ENCODE results near the gene LMAN2L. TPM values are rescaled to one million over a fixed set of nuclear protein-coding genes. Genes with fewer than 3 reads are reported as not detected.

The LMAN2L gene
- total RNA-seq, 1 donor from 2014 or later, result 19.2 TPM

DNA sequence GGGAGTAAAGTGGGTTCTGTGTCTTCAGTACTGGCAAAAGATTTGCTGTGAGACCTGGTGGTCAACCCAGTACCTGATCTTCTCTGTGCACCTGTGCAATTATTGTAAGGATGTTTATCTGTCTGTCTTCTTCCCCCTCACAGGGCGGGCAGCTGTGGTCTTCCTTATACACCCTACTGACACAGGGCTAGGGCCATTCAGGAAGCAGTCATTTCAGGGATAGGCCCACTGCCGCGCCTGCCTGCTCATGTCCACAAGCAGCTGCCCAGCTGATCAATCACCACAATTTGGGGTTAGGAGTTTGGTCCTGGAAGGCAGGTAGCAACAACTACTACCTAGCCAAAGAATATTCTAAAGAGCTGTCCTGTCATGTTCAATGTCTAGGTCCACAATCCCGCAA, 19.7 kb upstream of the LMAN2L start:
- DNase-seq (ENCODE audit: extremely low spot score, unreplicated experiment), result no peak
- TF ChIP-seq, protein P1, sequence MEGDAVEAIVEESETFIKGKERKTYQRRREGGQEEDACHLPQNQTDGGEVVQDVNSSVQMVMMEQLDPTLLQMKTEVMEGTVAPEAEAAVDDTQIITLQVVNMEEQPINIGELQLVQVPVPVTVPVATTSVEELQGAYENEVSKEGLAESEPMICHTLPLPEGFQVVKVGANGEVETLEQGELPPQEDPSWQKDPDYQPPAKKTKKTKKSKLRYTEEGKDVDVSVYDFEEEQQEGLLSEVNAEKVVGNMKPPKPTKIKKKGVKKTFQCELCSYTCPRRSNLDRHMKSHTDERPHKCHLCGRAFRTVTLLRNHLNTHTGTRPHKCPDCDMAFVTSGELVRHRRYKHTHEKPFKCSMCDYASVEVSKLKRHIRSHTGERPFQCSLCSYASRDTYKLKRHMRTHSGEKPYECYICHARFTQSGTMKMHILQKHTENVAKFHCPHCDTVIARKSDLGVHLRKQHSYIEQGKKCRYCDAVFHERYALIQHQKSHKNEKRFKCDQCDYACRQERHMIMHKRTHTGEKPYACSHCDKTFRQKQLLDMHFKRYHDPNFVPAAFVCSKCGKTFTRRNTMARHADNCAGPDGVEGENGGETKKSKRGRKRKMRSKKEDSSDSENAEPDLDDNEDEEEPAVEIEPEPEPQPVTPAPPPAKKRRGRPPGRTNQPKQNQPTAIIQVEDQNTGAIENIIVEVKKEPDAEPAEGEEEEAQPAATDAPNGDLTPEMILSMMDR (IDR thresholded peaks at IDR 0.05), result no peak
- Mint-ChIP-seq H3K27me3 (ENCODE audit: unreplicated experiment) (no peaks in the 10 kb centered on the region), H3K9me3 (ENCODE audit: unreplicated experiment) (no peaks in the 10 kb centered on the region), H3K4me1 (ENCODE audit: unreplicated experiment) (peaks cover 42% of the 10 kb centered on the region), H3K36me3 (ENCODE audit: unreplicated experiment) (no peaks in the 10 kb centered on the region), H3K4me3 (ENCODE audit: unreplicated experiment) (no peak overlapping the region), H3K27ac (ENCODE audit: unreplicated experiment) (no peak overlapping the region)

- Mint-ChIP-seq H3K4me3 (ENCODE audit: unreplicated experiment) (no peak overlapping the region), H3K9me3 (ENCODE audit: unreplicated experiment) (no peaks in the 10 kb centered on the region), H3K27ac (ENCODE audit: unreplicated experiment) (no peak overlapping the region), H3K36me3 (ENCODE audit: unreplicated experiment) (no peaks in the 10 kb centered on the region), H3K4me1 (ENCODE audit: unreplicated experiment) (peaks cover 36% of the 10 kb centered on the region), H3K27me3 (ENCODE audit: unreplicated experiment) (no peaks in the 10 kb centered on the region)
- TF ChIP-seq, protein P1 (IDR thresholded peaks at IDR 0.05), result no peak
- no peak for DNase-seq (ENCODE audit: extremely low spot score, unreplicated experiment)
Observed at GRCh38 chr2:96758987-96759386, 19.1 kb upstream of the LMAN2L start.

DNA sequence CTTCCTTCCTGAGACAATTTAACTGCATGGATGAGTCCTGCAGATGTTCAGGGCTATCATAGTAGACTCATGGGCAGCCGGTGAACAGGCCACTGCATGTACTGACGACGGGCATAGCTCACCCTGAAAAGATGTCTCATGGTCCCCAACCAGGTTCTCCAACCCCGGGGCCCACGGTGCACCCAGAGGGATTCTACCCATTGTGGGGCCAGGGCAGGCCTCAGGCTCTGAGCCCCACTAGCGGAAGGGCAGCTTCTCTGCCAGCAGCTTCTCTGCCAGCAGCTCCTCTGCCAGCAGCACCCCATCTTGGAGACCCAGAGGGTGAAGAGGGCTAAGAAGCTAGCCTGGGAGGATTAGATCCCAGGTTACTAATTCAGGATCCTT, 17.6 kb upstream of the LMAN2L start:
- Mint-ChIP-seq H3K27ac (ENCODE audit: unreplicated experiment) (no peak overlapping the region), H3K4me1 (ENCODE audit: unreplicated experiment) (peaks cover 22% of the 10 kb centered on the region), H3K27me3 (ENCODE audit: unreplicated experiment) (no peaks in the 10 kb centered on the region), H3K9me3 (ENCODE audit: unreplicated experiment) (no peaks in the 10 kb centered on the region), H3K36me3 (ENCODE audit: unreplicated experiment) (no peaks in the 10 kb centered on the region), H3K4me3 (ENCODE audit: unreplicated experiment) (no peak overlapping the region)
- TF ChIP-seq, protein P1 (IDR thresholded peaks at IDR 0.05), result no peak
- no peak for DNase-seq (ENCODE audit: extremely low spot score, unreplicated experiment)

- H3K9me3 Mint-ChIP-seq (ENCODE audit: unreplicated experiment), result no peaks in the 10 kb centered on the region
- H3K4me1 Mint-ChIP-seq (ENCODE audit: unreplicated experiment), result peaks cover 17% of the 10 kb centered on the region
- no peaks in the 10 kb centered on the region for H3K36me3 Mint-ChIP-seq (ENCODE audit: unreplicated experiment)
- no peaks in the 10 kb centered on the region for H3K27me3 Mint-ChIP-seq (ENCODE audit: unreplicated experiment)
- TF ChIP-seq, protein P1 (IDR thresholded peaks at IDR 0.05), result no peak
- no peak for DNase-seq (ENCODE audit: extremely low spot score, unreplicated experiment)
- H3K4me3 Mint-ChIP-seq (ENCODE audit: unreplicated experiment), result no peak overlapping the region
- H3K27ac Mint-ChIP-seq (ENCODE audit: unreplicated experiment), result no peak overlapping the region
Observed at GRCh38 chr2:96756788-96757476, 17.1 kb upstream of the LMAN2L start.

DNA sequence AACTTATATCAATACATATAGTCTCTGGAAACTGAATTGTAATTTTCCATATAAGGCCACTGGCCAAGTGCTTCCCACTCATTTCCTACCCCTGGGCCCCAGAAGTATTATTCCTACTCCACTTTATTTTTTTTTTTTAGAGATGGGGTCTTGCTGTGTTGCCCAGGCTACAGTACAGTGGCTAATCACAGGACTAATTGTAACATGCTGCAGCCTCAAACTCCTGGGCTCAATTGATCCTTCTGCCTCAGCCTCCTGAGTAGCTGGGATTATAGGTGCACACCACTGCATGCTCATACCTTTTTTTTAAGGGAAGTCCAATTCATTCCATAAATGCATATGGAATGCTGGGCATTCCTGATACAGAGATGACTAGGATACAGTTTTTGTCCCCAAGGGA, 14.5 kb upstream of the LMAN2L start:
- H3K4me1 Mint-ChIP-seq (ENCODE audit: unreplicated experiment), result no peaks in the 10 kb centered on the region
- TF ChIP-seq, protein P1 (IDR thresholded peaks at IDR 0.05), result no peak
- H3K36me3 Mint-ChIP-seq (ENCODE audit: unreplicated experiment), result no peaks in the 10 kb centered on the region
- H3K27me3 Mint-ChIP-seq (ENCODE audit: unreplicated experiment), result peaks cover 2% of the 10 kb centered on the region
- no peaks in the 10 kb centered on the region for H3K9me3 Mint-ChIP-seq (ENCODE audit: unreplicated experiment)
- H3K27ac Mint-ChIP-seq (ENCODE audit: unreplicated experiment), result no peak overlapping the region
- no peak overlapping the region for H3K4me3 Mint-ChIP-seq (ENCODE audit: unreplicated experiment)
- DNase-seq (ENCODE audit: extremely low spot score, unreplicated experiment), result no peak

Measured in osteocyte (in vitro differentiated cells).